PFSK-1 (cell line): Measurements from ENCODE around the gene FUCA1.

ENCODE experiments used
- FOXP2 ChIP-seq: optimal IDR thresholded peaks from 2 replicates; pipeline ENCODE3; 2011; ENCODE audit warnings: borderline replicate concordance, control low read depth, inconsistent platforms; ENCODE audit not compliant: insufficient read depth; ENCODE audit errors: extremely low read length, extremely low read depth
- POLR2AphosphoS5 ChIP-seq: IDR thresholded peaks from 2 replicates; pipeline ENCODE4 v1.6.1; 2012; ENCODE audit warnings: low read depth, mild to moderate bottlenecking, control low read depth, low read length, moderate library complexity
- SIN3A ChIP-seq: IDR thresholded peaks from 2 replicates; pipeline ENCODE4 v1.6.1; 2012; ENCODE audit warnings: mild to moderate bottlenecking, low read length, moderate library complexity, borderline replicate concordance; ENCODE audit not compliant: insufficient read depth
- TAF1 ChIP-seq: IDR thresholded peaks from 2 replicates; pipeline ENCODE4 v1.6.1; 2012; ENCODE audit warnings: low read length, control low read depth, borderline replicate concordance; ENCODE audit not compliant: insufficient read depth
- TF ChIP-seq, protein P1 (sequence below), 2 experiments: IDR thresholded peaks; 2 replicates each; pipeline versions ENCODE4 v1.6.1 to v1.8.0; 2011 to 2012; ENCODE audit warnings: low read depth in 2 of 2, low read length in 2 of 2, control low read depth in 1 of 2, inconsistent platforms in 1 of 2, mild to moderate bottlenecking in 1 of 2, moderate library complexity in 1 of 2; ENCODE audit not compliant: insufficient read depth in 1 of 2

Gene FUCA1

DNA sequence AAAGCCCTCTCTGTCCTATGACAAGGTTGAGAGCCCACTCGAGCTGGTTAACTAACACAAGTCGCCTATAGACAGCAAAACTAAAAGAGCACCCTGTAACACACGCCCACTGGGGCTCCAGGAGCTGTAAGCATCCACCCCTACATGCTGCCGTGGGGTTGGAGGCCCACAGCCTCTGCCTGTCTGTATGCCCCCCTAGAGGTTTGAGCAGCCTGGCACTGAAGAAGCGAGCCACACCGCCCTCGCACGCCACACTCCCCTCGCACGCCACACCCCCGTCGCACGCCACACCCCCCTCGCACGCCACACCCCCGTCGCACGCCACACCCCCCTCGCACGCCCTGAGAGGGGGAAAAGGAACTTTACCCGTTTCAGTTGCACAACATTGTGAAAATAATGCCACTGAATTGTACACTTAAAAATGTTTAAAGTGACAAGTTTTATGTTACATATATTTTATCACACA, 29.7 kb downstream of the FUCA1 start:
- TF ChIP-seq, protein P1, sequence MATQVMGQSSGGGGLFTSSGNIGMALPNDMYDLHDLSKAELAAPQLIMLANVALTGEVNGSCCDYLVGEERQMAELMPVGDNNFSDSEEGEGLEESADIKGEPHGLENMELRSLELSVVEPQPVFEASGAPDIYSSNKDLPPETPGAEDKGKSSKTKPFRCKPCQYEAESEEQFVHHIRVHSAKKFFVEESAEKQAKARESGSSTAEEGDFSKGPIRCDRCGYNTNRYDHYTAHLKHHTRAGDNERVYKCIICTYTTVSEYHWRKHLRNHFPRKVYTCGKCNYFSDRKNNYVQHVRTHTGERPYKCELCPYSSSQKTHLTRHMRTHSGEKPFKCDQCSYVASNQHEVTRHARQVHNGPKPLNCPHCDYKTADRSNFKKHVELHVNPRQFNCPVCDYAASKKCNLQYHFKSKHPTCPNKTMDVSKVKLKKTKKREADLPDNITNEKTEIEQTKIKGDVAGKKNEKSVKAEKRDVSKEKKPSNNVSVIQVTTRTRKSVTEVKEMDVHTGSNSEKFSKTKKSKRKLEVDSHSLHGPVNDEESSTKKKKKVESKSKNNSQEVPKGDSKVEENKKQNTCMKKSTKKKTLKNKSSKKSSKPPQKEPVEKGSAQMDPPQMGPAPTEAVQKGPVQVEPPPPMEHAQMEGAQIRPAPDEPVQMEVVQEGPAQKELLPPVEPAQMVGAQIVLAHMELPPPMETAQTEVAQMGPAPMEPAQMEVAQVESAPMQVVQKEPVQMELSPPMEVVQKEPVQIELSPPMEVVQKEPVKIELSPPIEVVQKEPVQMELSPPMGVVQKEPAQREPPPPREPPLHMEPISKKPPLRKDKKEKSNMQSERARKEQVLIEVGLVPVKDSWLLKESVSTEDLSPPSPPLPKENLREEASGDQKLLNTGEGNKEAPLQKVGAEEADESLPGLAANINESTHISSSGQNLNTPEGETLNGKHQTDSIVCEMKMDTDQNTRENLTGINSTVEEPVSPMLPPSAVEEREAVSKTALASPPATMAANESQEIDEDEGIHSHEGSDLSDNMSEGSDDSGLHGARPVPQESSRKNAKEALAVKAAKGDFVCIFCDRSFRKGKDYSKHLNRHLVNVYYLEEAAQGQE (IDR thresholded peaks at IDR 0.05; ENCODE audit: insufficient read depth in 1 of 2, low read depth in 2 of 2, low read length in 2 of 2) = no peak

DNA sequence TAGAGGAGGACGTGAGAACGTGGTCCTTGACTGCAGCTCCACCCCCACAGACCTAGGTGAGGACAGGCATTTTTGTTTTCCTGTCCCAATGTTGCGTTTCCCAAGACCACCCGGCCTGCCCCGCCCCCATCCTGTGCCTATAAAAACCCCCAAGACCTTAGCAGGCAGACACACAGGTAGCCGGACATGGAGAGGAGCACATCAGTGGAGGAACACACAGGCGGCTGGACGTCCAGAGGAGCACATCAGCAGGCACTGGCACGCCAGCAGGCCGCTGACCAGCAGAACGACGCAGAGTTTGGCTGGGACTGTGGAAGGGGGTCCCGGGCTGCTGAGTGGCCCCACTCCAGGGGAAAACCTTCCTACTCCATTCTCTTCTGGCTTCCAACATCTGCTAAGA, 30.2 kb downstream of the FUCA1 start:
- TF ChIP-seq, protein P1 (IDR thresholded peaks at IDR 0.05; ENCODE audit: insufficient read depth in 1 of 2, low read depth in 2 of 2, low read length in 2 of 2) = no peak

DNA sequence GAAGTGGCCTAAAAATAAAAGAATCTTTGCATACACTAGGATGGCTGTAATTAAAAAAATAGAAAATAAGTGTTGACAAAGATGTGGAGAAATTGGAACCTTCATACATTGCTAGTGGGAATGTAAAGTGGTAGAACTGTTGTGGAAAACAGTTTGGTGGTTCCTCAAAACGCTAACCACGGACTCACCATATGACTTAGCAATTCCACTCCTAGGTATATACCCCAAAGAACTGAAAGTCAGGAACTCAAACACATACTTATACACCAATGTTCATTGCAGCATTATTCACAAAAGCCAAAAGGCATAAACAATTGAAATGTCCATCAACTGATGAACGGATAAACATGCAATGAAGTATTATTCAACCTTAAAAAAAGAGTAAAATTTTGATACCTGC, 32.1 kb downstream of the FUCA1 start:
- TF ChIP-seq, protein P1 (IDR thresholded peaks at IDR 0.05; ENCODE audit: insufficient read depth in 1 of 2, low read depth in 2 of 2, low read length in 2 of 2) = no peak
- TF ChIP-seq TAF1 = no peak
- no peak for TF ChIP-seq FOXP2
- TF ChIP-seq SIN3A = no peak
- no peak for TF ChIP-seq POLR2AphosphoS5

DNA sequence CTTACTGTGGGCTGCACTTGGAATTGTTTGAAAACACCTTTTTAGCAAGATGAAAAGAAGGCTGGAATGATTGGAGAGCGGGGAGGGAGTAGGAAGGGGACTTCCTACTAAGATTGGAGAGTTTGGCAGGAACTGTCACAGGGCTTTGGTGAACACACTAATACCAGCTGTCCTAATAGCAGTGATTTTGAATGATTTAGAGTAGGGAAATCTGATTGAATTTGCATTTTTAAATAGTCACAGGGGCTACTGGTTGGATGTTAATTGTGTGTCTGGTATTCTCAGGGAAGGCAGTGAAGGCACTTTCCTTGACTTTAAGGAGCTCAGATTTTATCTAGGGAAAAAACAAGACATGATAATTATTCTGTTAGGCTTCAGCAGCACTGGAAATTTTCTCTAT, 40.4 kb downstream of the FUCA1 start:
- TF ChIP-seq, protein P1 (IDR thresholded peaks at IDR 0.05; ENCODE audit: insufficient read depth in 1 of 2, low read depth in 2 of 2, low read length in 2 of 2) = no peak
- TF ChIP-seq FOXP2 (no peak), POLR2AphosphoS5 (no peak), TAF1 (no peak), SIN3A (no peak)

DNA sequence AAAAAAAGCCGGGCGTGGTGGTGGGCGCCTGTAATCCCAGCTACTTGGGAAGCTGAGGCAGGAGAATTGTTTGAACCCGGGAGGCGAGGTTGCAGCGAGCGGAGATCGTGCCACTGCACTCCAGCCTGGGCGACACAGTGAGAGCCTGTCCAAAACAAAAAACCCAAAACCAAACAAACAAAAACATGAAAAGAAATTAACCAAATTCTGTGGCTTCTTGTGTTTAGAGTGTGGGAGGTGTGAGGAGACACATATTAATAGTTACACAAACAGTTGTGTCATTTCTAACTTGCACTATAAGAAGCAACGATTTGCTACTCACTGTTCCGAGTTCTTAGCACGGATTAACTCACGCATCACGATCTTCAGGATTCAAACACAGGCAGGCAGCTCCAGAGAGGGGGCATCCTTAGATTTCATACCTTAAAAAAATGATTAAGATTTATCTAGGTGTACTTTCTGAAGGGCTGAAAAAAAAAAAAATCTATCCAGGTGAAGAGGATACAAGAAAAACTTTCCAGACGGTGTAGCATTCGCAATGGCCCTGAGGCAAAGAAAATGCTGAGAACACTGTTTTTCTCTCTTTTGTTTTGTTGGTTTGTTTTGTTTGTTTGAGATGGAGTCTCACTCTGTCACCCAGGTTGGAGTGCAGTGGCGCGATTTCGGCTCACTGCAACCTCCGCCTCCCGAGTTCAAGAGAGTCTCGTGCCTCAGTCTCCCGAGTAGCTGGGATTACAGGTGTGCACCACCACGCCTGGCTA, 42.1 kb downstream of the FUCA1 start:
- TF ChIP-seq POLR2AphosphoS5 (no peak), FOXP2 (no peak), TAF1 (no peak), SIN3A (no peak)
- TF ChIP-seq, protein P1 (IDR thresholded peaks at IDR 0.05; ENCODE audit: insufficient read depth in 1 of 2, low read depth in 2 of 2, low read length in 2 of 2) = no peak
